SK-N-DZ (cell line): ENCODE data around the gene MBP.

Experiments
- DNase-seq: peaks from one replicate; pipeline ENCODE4 v3.0.0-alpha.2; 2015; ENCODE audit warnings: low spot score

The MBP gene

GRCh38 chr18:77067291-77068061 lies 65.1 kb downstream of the MBP start:
- no peak for DNase-seq

DNA sequence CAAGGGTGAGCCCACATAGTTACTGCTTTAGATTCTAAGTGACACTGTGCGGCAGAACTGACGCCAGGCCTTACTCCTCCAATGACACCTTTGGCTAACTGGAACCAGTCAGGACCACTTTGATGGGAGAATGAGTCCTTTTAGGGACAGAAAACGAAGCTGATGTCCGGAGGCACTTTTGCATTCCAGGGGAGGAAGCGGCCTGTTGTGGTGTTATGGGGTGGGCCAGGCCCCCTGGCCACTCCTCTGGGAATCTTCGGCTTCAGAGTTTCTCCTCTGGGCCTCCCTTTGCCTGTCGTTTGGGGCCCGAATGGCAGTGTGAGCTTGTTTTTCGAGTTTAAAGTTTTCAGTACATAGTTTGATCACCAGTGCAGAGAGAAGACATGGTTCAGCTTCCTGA lies 65.9 kb downstream of the MBP start:
- DNase-seq, result no peak

DNA sequence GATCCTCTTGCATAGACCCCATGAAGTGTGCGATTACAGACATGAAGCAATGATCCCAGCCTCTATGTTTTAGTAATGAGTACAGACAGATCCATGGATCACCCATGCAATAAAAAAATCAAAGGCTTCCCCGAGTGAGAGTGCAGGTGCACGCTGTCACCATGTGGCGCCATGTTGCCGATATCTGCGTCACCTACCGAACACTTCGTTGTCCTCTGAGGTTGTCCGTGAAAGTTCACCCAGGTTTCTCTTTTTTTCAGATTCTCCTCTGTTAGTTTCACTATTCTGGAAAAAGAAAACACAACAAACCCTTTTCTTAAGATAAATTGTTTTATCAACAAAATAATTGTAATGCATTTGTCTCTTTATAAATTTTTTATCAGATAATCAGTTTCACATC lies 66.5 kb downstream of the MBP start:
- DNase-seq, result no peak

GRCh38 chr18:77065221-77065981 lies 67.2 kb downstream of the MBP start:
- DNase-seq, result no peak

- DNase-seq, result no peak
Measured at GRCh38 chr18:77063260-77063659, 69.3 kb downstream of the MBP start.

GRCh38 chr18:77062518-77063003 lies 70.0 kb downstream of the MBP start:
- no peak for DNase-seq

DNA sequence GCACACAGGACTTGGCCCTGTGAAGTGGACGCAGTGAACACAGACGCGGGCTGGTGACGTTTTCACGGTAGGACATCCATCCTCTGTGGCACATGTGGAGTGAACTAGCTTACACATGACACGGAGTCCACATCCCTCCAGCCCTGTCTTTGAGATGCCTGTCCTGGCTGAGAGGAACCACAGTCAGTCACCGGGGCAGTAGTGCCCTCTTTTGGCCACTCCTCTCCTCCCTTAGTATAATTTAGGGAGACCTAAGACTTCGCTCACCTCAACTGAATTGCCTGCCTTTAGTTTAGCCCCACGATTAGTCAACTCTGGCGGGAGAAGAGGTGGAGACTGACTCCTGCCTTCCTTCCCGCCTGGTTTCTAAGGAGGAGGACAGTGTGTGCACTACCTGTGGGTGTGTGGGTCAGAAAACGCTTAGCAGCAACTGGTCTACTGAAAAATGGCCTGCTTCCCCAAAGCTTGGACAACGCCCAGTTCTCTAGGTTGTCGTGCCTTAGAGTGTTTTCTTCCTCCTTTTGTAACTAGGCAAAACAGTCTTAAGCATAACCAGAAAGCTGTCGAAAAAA lies 70.6 kb downstream of the MBP start:
- no peak for DNase-seq

DNA sequence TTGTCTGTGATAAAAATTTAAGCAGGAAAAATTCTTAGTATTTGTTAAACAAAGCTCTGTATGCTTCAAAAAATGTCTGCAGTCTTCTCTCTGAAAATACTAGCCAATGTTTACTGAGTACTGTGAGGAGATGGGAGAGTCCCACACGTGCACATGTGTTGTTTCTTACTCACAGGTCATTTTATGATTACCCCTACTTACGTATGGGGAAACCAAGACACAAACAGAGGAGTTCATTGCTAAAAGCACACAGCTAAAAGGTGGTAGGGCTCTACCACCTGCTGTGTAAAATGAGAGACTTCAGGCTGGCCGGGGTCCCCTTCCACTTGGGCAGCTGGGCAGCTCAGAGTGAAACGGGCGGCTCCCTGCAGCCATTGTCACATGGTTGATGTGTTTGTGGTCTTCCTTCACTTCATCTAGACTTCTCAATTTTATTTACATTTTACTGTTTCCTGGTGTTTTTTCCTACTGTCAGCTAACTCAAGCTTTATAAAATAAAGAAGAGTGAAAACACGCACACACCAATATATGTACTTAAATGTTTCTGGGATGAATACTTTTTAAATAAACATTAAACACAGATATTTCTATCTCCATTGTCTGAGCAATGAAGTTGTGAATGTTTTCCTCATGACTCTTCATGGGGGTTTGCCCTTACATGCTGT lies 71.2 kb downstream of the MBP start:
- no peak for DNase-seq

DNA sequence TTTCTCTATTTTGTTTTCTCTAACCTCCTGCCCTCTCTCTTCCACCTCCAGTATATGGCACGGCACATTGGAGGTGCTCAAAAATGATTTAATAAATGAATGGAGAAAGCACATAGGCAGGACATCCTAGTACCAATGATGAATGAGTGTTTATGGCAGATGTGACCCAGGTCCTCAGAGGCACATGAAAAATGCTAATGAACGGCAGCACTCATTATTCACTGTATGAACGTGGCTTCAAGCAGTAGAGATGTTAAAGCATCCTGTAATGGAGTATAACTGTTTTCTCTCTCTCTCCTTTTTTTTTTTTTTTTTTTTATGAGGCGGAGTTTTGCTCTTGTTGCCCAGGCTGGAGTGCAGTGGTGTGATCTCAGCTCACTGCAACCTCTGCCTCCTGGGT lies 72.4 kb downstream of the MBP start:
- DNase-seq, result no peak

DNA sequence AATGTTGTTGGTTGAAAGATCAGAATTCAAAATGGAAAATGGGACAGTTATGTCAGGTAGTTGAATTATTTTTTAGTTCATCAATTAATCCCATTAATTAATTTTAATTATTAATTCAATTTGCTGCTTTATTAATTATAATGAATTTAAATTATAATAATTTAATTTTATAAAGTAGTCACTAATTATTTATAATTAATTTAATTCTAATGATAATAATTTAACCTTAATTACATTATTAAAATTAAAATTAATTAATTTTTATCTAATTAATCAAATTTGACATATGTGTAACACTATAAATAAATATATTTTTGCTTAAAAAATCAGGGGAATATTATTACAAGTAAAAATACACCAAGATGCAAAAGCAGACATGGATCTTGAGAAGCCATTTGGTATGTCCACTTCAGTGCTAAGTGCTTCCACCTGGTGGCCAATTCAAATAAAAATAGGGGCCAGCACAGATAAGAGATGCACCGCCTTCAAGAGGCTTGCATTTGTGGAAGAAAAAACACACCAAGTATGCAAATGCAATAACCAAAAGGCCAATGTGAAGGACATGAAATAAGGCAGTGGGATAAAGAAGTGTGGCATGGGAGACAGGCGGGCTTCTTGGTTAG lies 73.2 kb downstream of the MBP start:
- peak; percentile 31 for DNase-seq

GRCh38 chr18:77058290-77058835 lies 74.2 kb downstream of the MBP start:
- DNase-seq, result no peak

- no peak for DNase-seq
Measured at GRCh38 chr18:77057006-77057395, 75.6 kb downstream of the MBP start.

DNA sequence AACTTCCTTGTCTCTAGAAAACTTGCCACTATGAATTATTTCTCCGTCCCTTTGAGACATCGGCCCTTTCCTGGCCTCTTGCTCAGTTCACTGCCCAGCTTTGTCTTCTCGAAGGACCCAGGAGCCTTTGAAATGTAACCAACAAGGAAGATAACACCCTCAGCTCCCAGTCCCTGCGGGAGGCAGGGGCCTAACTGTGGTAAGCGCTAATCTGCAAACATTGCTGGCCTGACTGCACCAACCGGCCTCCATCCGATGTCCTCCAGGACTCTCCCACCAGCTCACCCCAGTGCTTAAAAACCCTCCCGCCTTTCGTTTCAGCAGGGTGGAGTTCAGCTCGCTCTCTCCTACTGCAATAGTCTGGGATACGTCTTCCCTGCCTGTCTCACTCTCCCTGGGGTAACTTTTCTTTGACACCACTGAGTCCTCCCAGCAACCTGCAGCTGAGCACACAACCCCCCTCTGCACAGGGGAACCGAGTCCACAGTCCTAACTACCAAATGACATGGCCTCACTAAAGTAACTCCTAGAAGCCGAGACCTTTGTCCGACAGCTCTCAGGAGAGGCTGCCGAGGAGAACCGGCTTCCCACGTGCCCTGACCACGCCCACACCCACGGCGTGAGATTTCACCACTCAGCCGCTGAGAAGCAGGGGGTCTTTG lies 76.1 kb downstream of the MBP start:
- DNase-seq, result no peak

DNA sequence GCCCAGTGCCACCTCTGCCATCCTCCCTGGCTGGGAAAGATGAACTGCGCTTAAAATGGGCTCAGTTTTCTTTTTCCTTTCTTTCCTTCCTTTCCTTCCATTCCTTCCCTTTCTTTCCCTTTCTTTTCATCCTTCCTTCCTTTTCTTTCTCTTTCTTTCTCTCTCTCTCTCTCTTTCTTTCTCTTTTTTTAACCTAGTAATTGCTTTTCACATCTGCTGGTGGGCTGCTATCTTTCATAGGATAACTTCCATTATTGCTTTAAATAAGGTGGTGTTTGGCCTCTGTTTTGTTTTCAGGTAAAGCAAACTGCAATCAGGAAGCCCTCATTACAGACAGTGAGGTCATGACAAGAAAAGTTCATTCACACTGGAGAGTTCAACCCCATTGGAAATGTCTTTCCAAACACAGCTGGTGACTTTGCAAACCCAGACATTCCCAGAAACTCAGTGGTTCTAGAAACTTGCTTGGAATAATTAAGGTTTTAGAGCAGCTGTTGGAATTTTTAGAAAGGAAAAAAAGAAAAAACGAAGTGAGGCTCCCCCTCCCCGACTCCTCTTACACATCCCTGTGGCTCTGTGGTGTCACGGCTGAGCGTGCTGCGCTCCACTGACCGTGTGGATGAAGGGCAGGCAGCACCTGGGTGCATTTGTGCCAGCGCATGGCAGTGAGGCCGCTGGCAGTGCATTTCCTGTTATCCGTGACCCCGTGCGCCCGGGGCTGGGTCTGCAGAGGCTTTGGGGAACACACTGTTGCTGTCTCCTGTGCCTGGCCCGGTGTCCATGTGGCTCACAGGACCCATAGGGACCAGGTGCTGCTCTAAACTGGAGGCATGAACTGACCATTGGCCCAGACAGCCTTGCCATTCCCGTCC lies 76.9 kb downstream of the MBP start:
- no peak for DNase-seq

- peak; percentile 51 for DNase-seq
Measured at GRCh38 chr18:77054606-77055428, 77.8 kb downstream of the MBP start.

- DNase-seq, result no peak
Measured at GRCh38 chr18:77054288-77054605, 78.3 kb downstream of the MBP start.

GRCh38 chr18:77053616-77054287 lies 78.8 kb downstream of the MBP start:
- no peak for DNase-seq

- DNase-seq, result peak; percentile 12
Measured at GRCh38 chr18:77052983-77053309, 79.6 kb downstream of the MBP start.
